Neural cell (in vitro differentiated cells): Measurements from ENCODE around the gene UBE3D. TPM values are rescaled to one million over a fixed set of nuclear protein-coding genes. Genes with fewer than 3 reads are reported as not detected.

Source experiments
- H2AFZ ChIP-seq: fragments of 200-600, 300-800 bp; sonication (generic), shearing (Covaris generic); 2 replicates; pipeline ENCODE4 v1.6.0; 2014; ENCODE audit warnings: low read depth, mild to moderate bottlenecking, antibody characterized with exemption, low read length, moderate library complexity
- H3F3A ChIP-seq: fragments of 200-600 bp; shearing (Covaris generic); 2 replicates; pipeline ENCODE4 v1.6.1; 2016; ENCODE audit warnings: mild to moderate bottlenecking, moderate library complexity, mixed read lengths, antibody characterized with exemption, low read length; ENCODE audit not compliant: insufficient read depth, poor library complexity, severe bottlenecking
- H3K27ac ChIP-seq: fragments of 200-600, 300-800 bp; sonication (generic), shearing (Covaris generic); 2 replicates; pipeline ENCODE4 v1.5.1; 2014; ENCODE audit warnings: mild to moderate bottlenecking, low read length, moderate library complexity
- H3K27me3 ChIP-seq: fragments of 300-800, 200-600 bp; sonication (generic), shearing (Covaris generic); 2 replicates; pipeline ENCODE4 v1.6.0; 2014; ENCODE audit warnings: mild to moderate bottlenecking, low read depth, low read length, moderate library complexity; ENCODE audit not compliant: insufficient read depth
- H3K36me3 ChIP-seq: fragments of 300-800, 200-600 bp; sonication (generic), shearing (Covaris generic); 2 replicates; pipeline ENCODE4 v1.5.1; 2014; ENCODE audit warnings: mild to moderate bottlenecking, antibody characterized with exemption, low read length, moderate library complexity; ENCODE audit not compliant: insufficient read depth
- H3K4me2 ChIP-seq: fragments of 300-800, 200-600 bp; sonication (generic), shearing (Covaris generic); 2 replicates; pipeline ENCODE4 v1.6.0; 2014; ENCODE audit warnings: mild to moderate bottlenecking, low read length
- H3K4me3 ChIP-seq: fragments of 300-800, 200-600 bp; sonication (generic), shearing (Covaris generic); 2 replicates; pipeline ENCODE4 v1.5.1; 2014; ENCODE audit warnings: mild to moderate bottlenecking, low read length, moderate library complexity
- H3K79me2 ChIP-seq: fragments of 200-600 bp; shearing (Covaris generic); replicated peaks from 2 replicates; pipeline ENCODE4 v1.6.0; 2014; ENCODE audit warnings: mild to moderate bottlenecking, low read length, moderate library complexity; ENCODE audit not compliant: insufficient read depth
- H3K9ac ChIP-seq: fragments of 300-800, 200-600 bp; sonication (generic), shearing (Covaris generic); 2 replicates; pipeline ENCODE4 v1.6.1; 2016; ENCODE audit warnings: mild to moderate bottlenecking, low read length, mixed read lengths
- H3K9me2 ChIP-seq: fragments of 200-600 bp; shearing (Covaris generic); 2 replicates; pipeline ENCODE4 v1.6.1; 2016; ENCODE audit warnings: mild to moderate bottlenecking, low read length, mixed read lengths; ENCODE audit not compliant: insufficient read depth
- H3K9me3 ChIP-seq: fragments of 200-600, 300-800 bp; sonication (generic), shearing (Covaris generic); 2 replicates; pipeline ENCODE4 v1.6.1; 2016; ENCODE audit warnings: mild to moderate bottlenecking, mixed run types, low read length, moderate library complexity, mixed read lengths
- H4K20me1 ChIP-seq: fragments of 200-600 bp; shearing (Covaris generic); 2 replicates; pipeline ENCODE4 v1.6.1; 2016; ENCODE audit warnings: mild to moderate bottlenecking, mixed run types; ENCODE audit not compliant: insufficient read depth
- CTCF ChIP-seq: fragments of 450-650 bp; IDR thresholded peaks from 2 replicates; pipeline ENCODE4 v1.5.1; 2014; ENCODE audit warnings: antibody characterized with exemption, mild to moderate bottlenecking, moderate library complexity; ENCODE audit not compliant: poor library complexity, severe bottlenecking
- EP300 ChIP-seq: fragments of 450-650 bp; conservative IDR thresholded peaks from 2 replicates; pipeline ENCODE4 v1.6.1; 2014; ENCODE audit warnings: antibody characterized with exemption, mild to moderate bottlenecking, moderate library complexity; ENCODE audit not compliant: poor library complexity, severe bottlenecking
- EZH2 ChIP-seq: fragments of 200-600, 300-800 bp; shearing (Covaris generic), sonication (generic); IDR thresholded peaks from 2 replicates; pipeline ENCODE4 v1.6.1; 2014; ENCODE audit warnings: antibody characterized with exemption, low read length, borderline replicate concordance, mild to moderate bottlenecking; ENCODE audit not compliant: insufficient read depth, poor library complexity, severe bottlenecking
- MXI1 ChIP-seq: fragments of 450-650 bp; conservative IDR thresholded peaks from 2 replicates; pipeline ENCODE4 v1.6.1; 2014; ENCODE audit warnings: antibody characterized with exemption, mild to moderate bottlenecking; ENCODE audit not compliant: poor library complexity, severe bottlenecking
- POLR2AphosphoS5 ChIP-seq: IDR thresholded peaks from 2 replicates; pipeline ENCODE4 v1.6.1; 2012
- RAD21 ChIP-seq: fragments of 450-650 bp; conservative IDR thresholded peaks from 2 replicates; pipeline ENCODE4 v1.6.1; 2014; ENCODE audit warnings: antibody characterized with exemption, mild to moderate bottlenecking, moderate library complexity
- REST ChIP-seq: IDR thresholded peaks from 2 replicates; pipeline ENCODE4 v1.6.1; 2012; ENCODE audit warnings: borderline replicate concordance
- SMC3 ChIP-seq: fragments of 450-650 bp; conservative IDR thresholded peaks from 2 replicates; pipeline ENCODE4 v1.6.1; 2014; ENCODE audit warnings: antibody characterized with exemption, mild to moderate bottlenecking, moderate library complexity; ENCODE audit not compliant: poor library complexity
- TAF1 ChIP-seq: IDR thresholded peaks from 2 replicates; pipeline ENCODE4 v1.6.1; 2012; ENCODE audit warnings: low read depth
- polyA plus RNA-seq: library from polyadenylated mRNA; depleted of rRNA; stranded (reverse); fragments of >200 nt; gene quantifications from 2 replicates; pipeline ENCODE4 v1.2.3, GENCODE V29; 2014

The UBE3D gene
- polyA plus RNA-seq, 1 donor from 2014 or later = 11.6 TPM

GRCh38 chr6:83113258-83113657 is 47.6 kb upstream of the UBE3D start:
- H3K9me3 ChIP-seq = no peaks in the 10 kb centered on the region
- TF ChIP-seq CTCF = no peak
- TF ChIP-seq EZH2 = no peak
- TF ChIP-seq SMC3 = no peak
- TF ChIP-seq RAD21 = no peak
- TF ChIP-seq POLR2AphosphoS5 = no peak
- no peak for TF ChIP-seq REST
- TF ChIP-seq EP300 = no peak
- TF ChIP-seq MXI1 = no peak
- TF ChIP-seq TAF1 = no peak
- H3F3A ChIP-seq = no peaks in the 10 kb centered on the region
- H3K79me2 ChIP-seq = no peaks in the 10 kb centered on the region
- H3K27ac ChIP-seq = no peak overlapping the region
- H3K36me3 ChIP-seq = peaks cover 12% of the 10 kb centered on the region
- no peak overlapping the region for H3K9ac ChIP-seq
- H3K9me2 ChIP-seq = no peaks in the 10 kb centered on the region
- no peak overlapping the region for H2AFZ ChIP-seq
- no peak overlapping the region for H3K4me3 ChIP-seq
- no peaks in the 10 kb centered on the region for H3K27me3 ChIP-seq
- H3K4me2 ChIP-seq = no peak overlapping the region
- no peaks in the 10 kb centered on the region for H4K20me1 ChIP-seq

DNA sequence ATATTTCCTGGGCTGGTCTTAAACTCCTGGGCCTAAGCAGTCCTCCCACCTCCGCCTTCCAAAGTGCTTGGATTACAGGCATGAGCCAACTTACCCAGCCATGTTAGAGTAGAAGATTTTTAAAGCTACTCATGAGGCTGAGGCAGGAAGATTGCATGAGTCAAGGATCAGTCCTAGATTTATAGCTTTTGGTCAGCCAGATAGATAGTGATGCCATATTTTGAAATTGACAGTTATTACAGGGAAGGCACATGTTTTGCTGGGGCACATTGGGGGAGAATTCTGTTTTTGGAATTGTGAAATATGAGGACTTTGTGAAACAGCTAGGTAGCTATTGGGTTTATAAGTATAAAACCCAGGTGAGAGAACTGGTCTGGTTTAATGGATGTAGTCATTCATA is 42.7 kb upstream of the UBE3D start:
- H3K27ac ChIP-seq = no peak overlapping the region
- H3K9me3 ChIP-seq = no peaks in the 10 kb centered on the region
- no peak overlapping the region for H3K9ac ChIP-seq
- H3K4me3 ChIP-seq = no peak overlapping the region
- no peak overlapping the region for H2AFZ ChIP-seq
- no peak overlapping the region for H3K4me2 ChIP-seq
- H4K20me1 ChIP-seq = no peaks in the 10 kb centered on the region
- peaks cover 12% of the 10 kb centered on the region for H3K36me3 ChIP-seq
- no peaks in the 10 kb centered on the region for H3K79me2 ChIP-seq
- TF ChIP-seq POLR2AphosphoS5 = no peak
- no peak for TF ChIP-seq EZH2
- no peak for TF ChIP-seq TAF1
- no peak for TF ChIP-seq RAD21
- no peak for TF ChIP-seq MXI1
- TF ChIP-seq SMC3 = no peak
- no peak for TF ChIP-seq CTCF
- TF ChIP-seq REST = no peak
- no peak for TF ChIP-seq EP300
- no peaks in the 10 kb centered on the region for H3K9me2 ChIP-seq
- no peaks in the 10 kb centered on the region for H3K27me3 ChIP-seq
- no peaks in the 10 kb centered on the region for H3F3A ChIP-seq
